Measurements from ENCODE around the gene CLDND2.
"Not testable (repeated sequence)": the region's sequence is repeated elsewhere in the genome, so short reads cannot be mapped to it uniquely, and the experiment has no call there.

The CLDND2 gene

GRCh38 chr19:51402117-51402516, 33.3 kb upstream of the CLDND2 start (continued):
- TF ChIP-seq INSM2 (tag by site-specific recombination; IDR thresholded peaks at IDR 0.05): no peak
- no peak for TF ChIP-seq ZNF558 (tag by site-specific recombination; IDR thresholded peaks at IDR 0.05)

GRCh38 chr19:51399936-51400335, 31.1 kb upstream of the CLDND2 start:
- POLR2A ChIA-PET; H3K9me3 ChIP-seq (ENCODE audit: control insufficient read depth, insufficient read depth, low read depth, low read length); H3K27ac ChIP-seq (ENCODE audit: extremely low read depth, low read depth, low read length); H3K4me3 ChIP-seq (ENCODE audit: low read depth, low read length); H3K36me3 ChIP-seq (ENCODE audit: control insufficient read depth in 2 of 2, insufficient read depth in 1 of 2, low read length in 2 of 2); H3K4me1 ChIP-seq (ENCODE audit: control insufficient read depth, insufficient read depth, low read length): not testable (repeated sequence)
- CTCF ChIA-PET: interaction anchor here (0.7 to 2.7 kb wide), 6 partner anchors 38 to 378 kb away, joined by 3 to 8 read pairs (median 4); no protein-coding TSS in a partner anchor

GRCh38 chr19:51399231-51399630, 30.4 kb upstream of the CLDND2 start:
- POLR2A ChIA-PET: interaction anchor here (0.6 kb wide), 1 partner anchor 60 kb away, joined by 3 read pairs; no protein-coding TSS in a partner anchor
- no peaks in the 10 kb centered on the region for H3K36me3 ChIP-seq (ENCODE audit: control insufficient read depth in 2 of 2, insufficient read depth in 1 of 2, low read length in 2 of 2)
- H3K4me1 ChIP-seq (ENCODE audit: control insufficient read depth, insufficient read depth, low read length): peaks cover 4% of the 10 kb centered on the region; the same call in 1 of the 2 replicates
- H3K9me3 ChIP-seq (ENCODE audit: control insufficient read depth, insufficient read depth, low read depth, low read length): no peaks in the 10 kb centered on the region
- no peak for TF ChIP-seq ZFHX2 (tag by site-specific recombination; conservative IDR thresholded peaks at IDR 0.05)
- no peak for TF ChIP-seq ZNF146 (tag by site-specific recombination; IDR thresholded peaks at IDR 0.05)
- TF ChIP-seq ZNF558 (tag by site-specific recombination; IDR thresholded peaks at IDR 0.05): no peak
- CTCF ChIA-PET: interaction anchor here (0.6 to 2.9 kb wide), 14 partner anchors 9 to 378 kb away, joined by 3 to 15 read pairs (median 4); no protein-coding TSS in a partner anchor
- H3K27ac ChIP-seq (ENCODE audit: extremely low read depth, low read depth, low read length): no peak overlapping the region
- H3K4me3 ChIP-seq (ENCODE audit: low read depth, low read length): no peak overlapping the region

GRCh38 chr19:51398096-51398704, 29.4 kb upstream of the CLDND2 start:
- Histone ChIP-seq H3K9me3 (ENCODE audit: control insufficient read depth, insufficient read depth, low read depth, low read length) (no peaks in the 10 kb centered on the region), H3K27ac (ENCODE audit: extremely low read depth, low read depth, low read length) (no peak overlapping the region), H3K4me3 (ENCODE audit: low read depth, low read length) (no peak overlapping the region), H3K4me1 (ENCODE audit: control insufficient read depth, insufficient read depth, low read length) (peaks cover 4% of the 10 kb centered on the region; the same call in 1 of the 2 replicates), H3K36me3 (ENCODE audit: control insufficient read depth in 2 of 2, insufficient read depth in 1 of 2, low read length in 2 of 2) (no peaks in the 10 kb centered on the region)
- POLR2A ChIA-PET: no interaction called here
- TF ChIP-seq ZNF362 (tag by site-specific recombination; IDR thresholded peaks at IDR 0.05) (no peak), ZNF654 (tag by site-specific recombination; IDR thresholded peaks at IDR 0.05; ENCODE audit: low read depth) (peak; percentile 20; the same call in 1 of the 2 replicates), ZNF660 (tag by site-specific recombination; IDR thresholded peaks at IDR 0.05) (0 out of 2 replicates have a peak, but pooled peaks have one; percentile 31)
- CTCF ChIA-PET: interaction anchor here (0.6 to 4.5 kb wide), 19 partner anchors 9 to 380 kb away, joined by 3 to 22 read pairs (median 3); partner anchors contain the start of gene ZNF175

GRCh38 chr19:51397453-51397852, 28.6 kb upstream of the CLDND2 start:
- POLR2A ChIA-PET; H3K9me3 ChIP-seq (ENCODE audit: control insufficient read depth, insufficient read depth, low read depth, low read length); H3K27ac ChIP-seq (ENCODE audit: extremely low read depth, low read depth, low read length); H3K36me3 ChIP-seq (ENCODE audit: control insufficient read depth in 2 of 2, insufficient read depth in 1 of 2, low read length in 2 of 2); H3K4me3 ChIP-seq (ENCODE audit: low read depth, low read length); H3K4me1 ChIP-seq (ENCODE audit: control insufficient read depth, insufficient read depth, low read length): not testable (repeated sequence)
- CTCF ChIA-PET: interaction anchor here (0.6 to 4.5 kb wide), 12 partner anchors 10 to 380 kb away, joined by 3 to 22 read pairs (median 4); partner anchors contain the start of genes VSIG10L and ZNF175

- Histone ChIP-seq H3K36me3 (ENCODE audit: control insufficient read depth in 2 of 2, insufficient read depth in 1 of 2, low read length in 2 of 2) (no peaks in the 10 kb centered on the region), H3K9me3 (ENCODE audit: control insufficient read depth, insufficient read depth, low read depth, low read length) (no peaks in the 10 kb centered on the region), H3K4me1 (ENCODE audit: control insufficient read depth, insufficient read depth, low read length) (peaks cover 4% of the 10 kb centered on the region; the same call in 1 of the 2 replicates), H3K4me3 (ENCODE audit: low read depth, low read length) (no peak overlapping the region), H3K27ac (ENCODE audit: extremely low read depth, low read depth, low read length) (no peak overlapping the region)
- POLR2A ChIA-PET: interaction anchor here (0.6 to 2.9 kb wide), 3 partner anchors 23 to 57 kb away, joined by 3 to 19 read pairs (median 5); no protein-coding TSS in a partner anchor
- CTCF ChIA-PET: interaction anchor here (0.6 to 4.5 kb wide), 9 partner anchors 8 to 382 kb away, joined by 3 to 22 read pairs (median 4); no protein-coding TSS in a partner anchor
- TF ChIP-seq GLIS2 (tag by site-specific recombination; IDR thresholded peaks at IDR 0.05) (no peak), ZNF18 (tag by site-specific recombination; IDR thresholded peaks at IDR 0.05) (no peak), ZNF670 (tag by site-specific recombination; IDR thresholded peaks at IDR 0.05; ENCODE audit: low read depth) (no peak), SP7 (tag by site-specific recombination; IDR thresholded peaks at IDR 0.05) (no peak), PBX3 (CRISPR knock-in tag; IDR thresholded peaks at IDR 0.05) (no peak), ZNF624 (tag by site-specific recombination; IDR thresholded peaks at IDR 0.05) (no peak), ZNF202 (tag by site-specific recombination; IDR thresholded peaks at IDR 0.05; ENCODE audit: borderline replicate concordance) (no peak)
Observed at GRCh38 chr19:51396175-51396574, 27.4 kb upstream of the CLDND2 start.
